Fibroblast of peridontal ligament (primary cell): Measurements from ENCODE around the gene TSPAN17.
"Not testable (repeated sequence)": the region's sequence is repeated elsewhere in the genome, so short reads cannot be mapped to it uniquely, and the experiment has no call there.

Experiments
- DNase-seq: peaks from one replicate; pipeline ENCODE4 v3.0.0-alpha.2; 2010; ENCODE audit errors: extremely low read depth

The TSPAN17 gene

DNA sequence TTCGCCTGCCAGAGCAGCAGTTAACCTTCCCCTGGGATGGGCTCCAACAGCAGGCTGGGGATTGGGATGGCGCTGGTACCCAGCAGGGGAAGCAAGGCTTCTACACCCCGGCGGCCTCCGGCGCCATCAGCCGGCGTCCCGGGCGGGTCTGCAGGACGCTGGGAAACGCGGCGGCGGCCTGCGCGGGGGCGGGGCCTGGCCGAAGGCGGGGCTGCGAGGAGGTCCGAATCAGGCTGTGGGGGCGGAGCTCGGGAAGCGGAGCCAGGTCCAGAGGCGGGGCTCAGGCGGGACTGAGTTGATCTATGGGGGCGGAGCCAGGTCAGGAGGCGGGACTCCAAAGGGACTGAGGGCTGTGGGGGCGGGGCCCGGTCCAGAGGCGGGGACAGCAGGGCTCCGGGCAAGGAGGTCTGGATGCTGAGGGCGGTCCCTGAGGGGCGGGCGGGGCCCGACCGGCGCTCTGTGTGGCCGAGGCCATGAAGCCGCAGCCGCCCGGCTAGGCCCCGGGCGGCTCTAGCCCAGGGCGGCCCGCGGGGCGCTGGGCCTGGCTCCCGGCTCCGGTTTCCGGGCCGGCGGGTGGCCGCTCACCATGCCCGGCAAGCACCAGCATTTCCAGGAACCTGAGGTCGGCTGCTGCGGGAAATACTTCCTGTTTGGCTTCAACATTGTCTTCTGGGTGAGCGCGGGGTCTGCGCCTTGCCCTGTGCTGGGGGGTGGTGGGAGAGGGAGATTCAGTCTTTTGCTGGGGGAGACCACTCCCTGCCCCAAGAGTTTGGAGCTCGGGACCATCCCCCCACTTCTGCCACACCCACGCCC lies at the start of gene TSPAN17:
TSS of gene TSPAN17 (plus strand) at position 455 of the 813 bp plus-strand sequence. CDS start at position 587, 132 bp downstream.
- peak; percentile 98 for DNase-seq

DNA sequence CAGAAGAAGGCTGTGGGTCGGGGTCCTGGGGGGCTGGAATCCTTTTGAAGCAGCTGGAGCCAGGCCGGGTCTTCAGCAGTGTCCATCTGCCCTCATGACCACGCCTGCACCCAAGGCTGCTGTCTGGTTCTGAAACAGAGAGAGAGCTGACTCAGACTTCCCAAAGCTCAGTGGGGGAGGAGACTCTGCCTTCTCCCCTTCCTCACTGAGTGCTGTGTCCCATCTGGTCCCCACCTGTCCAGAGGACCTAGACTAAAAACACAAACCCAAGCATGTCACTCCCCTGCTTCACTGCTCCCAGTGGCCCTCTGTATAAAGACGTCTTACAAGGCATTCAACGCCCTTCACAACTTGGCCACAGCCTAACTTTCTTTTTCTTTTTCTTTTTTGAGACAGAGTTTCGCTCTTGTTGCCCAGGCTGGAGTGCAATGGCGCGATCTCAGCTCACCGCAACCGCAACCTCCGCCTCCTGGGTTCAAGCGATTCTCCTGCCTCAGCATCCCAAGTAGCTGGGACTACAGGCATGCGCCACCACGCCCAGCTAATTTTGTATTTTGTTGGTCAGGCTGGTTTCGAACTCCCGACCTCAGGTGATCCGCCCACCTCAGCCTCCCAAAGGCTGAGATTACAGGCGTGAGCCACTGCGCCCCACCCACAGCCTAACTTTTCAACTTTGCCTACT lies 47.4 kb upstream of the TSPAN17 start:
- DNase-seq, result not testable (repeated sequence)

GRCh38 chr5:176601901-176602482 lies 45.3 kb upstream of the TSPAN17 start:
- DNase-seq, result no peak

- DNase-seq, result no peak
Observed at GRCh38 chr5:176603091-176603490, 44.2 kb upstream of the TSPAN17 start.

GRCh38 chr5:176606032-176606431 lies 41.3 kb upstream of the TSPAN17 start:
- no peak for DNase-seq

DNA sequence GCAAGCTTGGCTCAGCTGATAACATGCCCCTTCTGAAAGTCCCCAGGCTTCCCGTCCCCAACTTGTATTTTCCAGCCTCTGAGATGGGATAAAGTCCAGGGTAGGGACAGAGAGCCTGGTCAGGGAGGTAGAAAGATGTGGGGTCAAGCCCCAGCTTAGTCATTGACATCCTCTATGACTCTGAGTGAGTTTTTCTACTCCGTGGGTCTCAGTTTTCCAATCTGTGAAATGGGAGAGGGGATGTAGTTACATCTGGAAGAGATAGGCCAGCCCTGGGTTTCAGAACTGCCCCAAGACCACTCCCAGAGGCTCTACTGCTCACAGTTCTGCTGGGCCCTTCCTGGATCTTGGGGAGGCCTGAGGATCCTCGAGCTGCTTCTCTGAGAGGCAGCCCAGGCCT lies 40.4 kb upstream of the TSPAN17 start:
- DNase-seq, result no peak

DNA sequence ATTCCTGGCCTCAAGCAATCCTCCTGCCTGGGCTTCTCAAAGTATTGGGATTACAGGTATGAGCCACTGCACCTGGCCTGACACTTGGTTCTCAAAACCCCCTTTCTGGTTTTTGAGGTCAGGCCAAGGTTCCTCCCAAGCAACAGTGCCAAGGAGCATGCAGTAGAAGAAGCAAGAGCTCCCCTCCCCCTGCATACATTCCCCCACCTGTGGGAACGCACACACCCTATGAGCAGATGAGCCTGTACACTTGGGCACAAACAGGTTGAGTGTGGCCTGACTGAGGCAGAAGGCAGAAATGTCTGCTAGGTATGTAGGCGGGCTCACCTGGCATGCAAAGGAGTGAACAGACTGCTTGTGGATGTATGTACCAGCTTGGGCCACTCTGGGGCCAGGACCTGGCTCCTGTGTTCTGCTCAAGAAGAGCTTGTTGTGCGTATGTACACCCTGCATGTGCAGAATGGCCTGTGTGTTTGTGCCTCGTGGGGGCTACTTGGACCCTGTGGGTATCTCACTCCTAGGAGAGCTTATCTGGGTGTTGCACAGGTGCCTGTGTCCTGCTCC lies 39.1 kb upstream of the TSPAN17 start:
- no peak for DNase-seq

GRCh38 chr5:176608937-176609723 lies 38.2 kb upstream of the TSPAN17 start:
- no peak for DNase-seq

DNA sequence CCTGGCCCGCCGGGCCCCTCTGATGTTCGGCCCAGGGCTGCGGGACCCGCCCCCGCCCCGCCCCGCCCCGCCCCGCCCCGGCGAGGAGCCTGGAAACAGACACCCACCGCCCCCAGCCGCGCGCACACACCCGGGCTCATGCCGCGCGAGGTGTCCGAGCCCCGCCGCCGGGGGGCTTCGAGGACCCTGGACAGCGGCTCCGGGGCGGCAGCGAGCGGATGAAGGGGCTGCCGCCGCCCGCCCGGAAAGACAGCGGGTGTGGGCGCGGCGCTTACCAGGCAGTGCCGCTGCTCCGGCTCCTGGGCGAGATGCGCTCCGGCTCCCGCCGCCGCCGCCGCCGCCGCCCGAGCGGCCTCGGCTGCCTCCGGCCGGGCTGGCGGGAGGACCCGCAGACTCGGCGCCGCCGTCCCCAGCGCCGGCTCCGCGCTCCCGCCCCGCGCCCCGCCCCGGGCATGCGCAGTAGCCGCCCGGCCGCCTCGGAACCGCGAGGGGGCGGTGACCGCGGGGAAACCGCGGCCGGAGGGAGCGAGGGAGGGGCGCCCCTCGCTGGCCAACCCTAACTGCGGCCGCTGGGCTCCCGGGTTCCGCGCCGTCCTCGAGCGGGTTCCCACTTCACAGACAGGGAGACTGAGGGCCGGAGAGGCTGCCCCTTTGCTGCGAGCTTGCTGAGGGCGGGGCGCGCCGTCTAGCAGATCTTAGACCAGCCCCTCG lies 37.4 kb upstream of the TSPAN17 start, which contains the start of gene GPRIN1:
TSS of gene GPRIN1 (minus strand) at position 433 of the 711 bp plus-strand sequence. CDS start 10,322 bp downstream, outside the sequence.
- DNase-seq, result peak; percentile 24

DNA sequence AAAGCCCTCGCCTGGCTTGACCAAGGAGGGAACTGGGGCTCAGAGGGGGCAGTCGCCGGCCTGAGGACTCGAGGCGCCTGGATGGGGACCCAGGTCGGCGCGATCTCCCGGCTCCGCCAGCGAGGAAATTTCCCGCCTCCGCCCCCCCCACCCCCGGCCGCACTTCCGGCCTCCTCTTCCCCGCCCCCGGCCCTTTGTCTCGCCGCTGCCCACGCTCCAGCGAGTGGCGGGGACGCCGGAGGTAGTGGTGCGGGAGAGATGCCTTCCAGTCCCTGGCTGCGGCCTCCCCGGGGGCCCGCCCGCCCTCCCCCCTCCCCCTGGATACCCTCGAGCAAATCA lies 36.9 kb upstream of the TSPAN17 start:
- DNase-seq, result no peak

DNA sequence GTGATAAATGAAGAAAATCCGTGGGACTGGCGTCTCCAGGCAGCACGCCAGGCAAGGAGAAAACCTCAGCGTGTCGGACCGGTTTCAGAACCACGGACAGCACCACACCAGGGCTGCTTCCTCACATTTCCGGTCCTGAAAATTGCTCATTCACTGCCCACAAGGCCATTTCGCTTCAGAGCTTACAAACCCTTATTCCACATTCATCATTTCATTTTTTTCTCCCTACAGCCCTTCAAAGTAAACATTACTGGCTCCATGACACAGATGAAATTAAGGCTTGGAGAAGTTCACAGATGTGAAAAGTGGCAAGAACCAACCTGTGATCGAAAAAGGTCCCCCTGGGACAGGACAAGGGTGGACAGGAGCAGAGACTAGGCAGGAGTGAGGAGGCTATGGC lies 35.8 kb upstream of the TSPAN17 start:
- peak; percentile 89 for DNase-seq

DNA sequence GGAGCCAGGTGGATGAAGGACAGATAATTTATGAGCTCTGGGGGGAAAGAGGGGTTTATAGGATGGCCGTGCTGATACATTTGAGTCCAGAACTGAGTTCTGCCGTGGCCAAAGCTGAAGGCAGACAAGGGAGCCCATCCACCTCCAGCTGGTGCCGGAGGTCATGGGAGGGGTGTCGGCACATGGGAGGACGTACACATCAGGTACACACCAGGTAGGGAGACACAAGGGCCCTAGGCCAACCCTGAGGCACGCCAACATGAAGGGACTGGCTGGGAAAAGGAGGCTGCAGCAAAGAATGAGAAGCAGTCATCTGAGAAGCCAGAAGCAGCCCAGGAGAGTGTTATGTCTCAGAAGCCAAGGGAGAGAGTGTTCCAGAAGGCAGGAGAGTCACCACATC lies 35.3 kb upstream of the TSPAN17 start:
- no peak for DNase-seq

DNA sequence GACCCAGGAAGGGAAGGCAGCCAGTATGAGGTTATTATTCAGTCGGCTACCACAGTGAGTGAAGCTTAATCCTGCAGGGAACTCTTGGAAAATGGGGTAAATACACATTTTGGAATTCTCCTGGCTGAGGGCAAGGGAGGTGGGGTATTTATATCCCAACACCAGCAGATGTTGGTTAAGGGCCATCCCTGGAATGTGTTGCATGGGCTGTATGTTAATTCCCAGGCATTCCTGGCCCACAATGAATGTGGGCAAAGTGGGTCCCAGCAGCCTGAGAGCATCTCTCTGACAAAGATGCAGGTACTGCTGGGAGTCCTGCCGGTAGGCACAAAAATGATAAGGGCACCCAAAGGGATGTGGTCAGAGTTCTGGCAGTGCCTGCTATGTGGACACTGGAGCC lies 34.4 kb upstream of the TSPAN17 start:
- no peak for DNase-seq

GRCh38 chr5:176614805-176615478 lies 32.3 kb upstream of the TSPAN17 start:
- DNase-seq, result peak; percentile 68

- DNase-seq, result no peak
Observed at GRCh38 chr5:176616511-176616910, 30.8 kb upstream of the TSPAN17 start.

- no peak for DNase-seq
Observed at GRCh38 chr5:176618783-176619182, 28.5 kb upstream of the TSPAN17 start.

- DNase-seq, result peak; percentile 75
Observed at GRCh38 chr5:176619203-176619568, 28.1 kb upstream of the TSPAN17 start.

DNA sequence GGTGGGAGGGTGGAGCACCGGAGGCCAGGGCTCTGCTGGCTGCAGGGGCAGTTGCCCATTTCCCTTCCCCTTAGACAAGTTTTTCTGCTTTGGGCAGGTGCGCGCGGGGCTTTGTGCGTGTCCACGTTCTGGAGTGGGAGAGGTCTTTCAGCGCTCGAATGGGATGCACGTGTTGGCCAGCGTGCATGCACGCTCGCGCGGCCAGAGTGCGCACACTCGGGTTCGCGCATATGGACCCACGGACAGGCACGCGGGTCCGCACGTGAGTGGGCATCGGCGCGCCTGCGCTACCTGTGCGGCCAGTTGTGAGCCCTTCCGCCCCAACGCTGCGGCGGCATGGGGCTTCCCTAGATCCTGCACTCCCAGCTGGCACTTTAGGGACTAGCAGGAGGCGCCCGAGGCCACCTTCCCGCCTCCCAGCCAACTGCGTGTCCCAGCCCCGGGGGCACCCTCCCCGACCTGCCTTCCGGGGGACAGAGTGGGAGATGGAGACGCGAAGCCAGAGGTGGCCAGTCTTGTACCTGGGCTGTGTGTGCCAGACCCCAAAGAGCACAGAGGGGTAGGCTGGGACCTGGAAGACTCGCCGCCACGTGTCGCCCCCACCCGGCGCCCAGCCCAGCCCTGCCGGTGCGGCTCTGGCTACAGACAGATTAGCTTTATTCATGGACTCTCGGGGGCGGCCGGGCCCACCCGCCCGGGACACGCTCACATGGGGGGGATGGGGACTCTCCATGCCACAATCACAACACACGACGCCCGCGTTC lies 27.5 kb upstream of the TSPAN17 start:
- DNase-seq, result no peak

- DNase-seq, result no peak
Observed at GRCh38 chr5:176620333-176620981, 26.8 kb upstream of the TSPAN17 start.
